Loucy (cell line): ENCODE data around the gene PSMD1.

ENCODE experiments used
- H2AFZ ChIP-seq: fragments of 200-600 bp; sonication (generic); 2 replicates; pipeline ENCODE4 v1.6.0; 2016; ENCODE audit warnings: antibody characterized with exemption, mild to moderate bottlenecking, low read length, moderate library complexity
- H3F3A ChIP-seq: fragments of 200-600 bp; 2 replicates; pipeline ENCODE4 v1.6.0; 2016; ENCODE audit warnings: antibody characterized with exemption, low read depth, mild to moderate bottlenecking
- H3K27me3 ChIP-seq: fragments of 200-600 bp; sonication (generic); 2 replicates; pipeline ENCODE4 v1.6.1; 2014; ENCODE audit warnings: low read length, mild to moderate bottlenecking; ENCODE audit not compliant: insufficient read depth, poor library complexity, severe bottlenecking
- H3K36me3 ChIP-seq: fragments of 200-600 bp; sonication (generic); 2 replicates; pipeline ENCODE4 v1.6.1; 2016; ENCODE audit warnings: low read length; ENCODE audit not compliant: insufficient read depth
- H3K4me1 ChIP-seq: fragments of 200-600 bp; sonication (generic); 2 replicates; pipeline ENCODE4 v1.5.1; 2014; ENCODE audit warnings: low read length, mild to moderate bottlenecking; ENCODE audit not compliant: insufficient read depth, poor library complexity, severe bottlenecking
- H3K4me2 ChIP-seq: fragments of 200-600 bp; sonication (generic); 2 replicates; pipeline ENCODE4 v1.6.0; 2014; ENCODE audit warnings: antibody characterized with exemption, low read length, low read depth, mild to moderate bottlenecking; ENCODE audit not compliant: poor library complexity, severe bottlenecking
- H3K4me3 ChIP-seq: fragments of 200-600 bp; sonication (generic); 2 replicates; pipeline ENCODE4 v1.5.1; 2014; ENCODE audit warnings: low read length, mild to moderate bottlenecking, mixed read lengths; ENCODE audit not compliant: poor library complexity, severe bottlenecking
- H3K79me2 ChIP-seq: fragments of 200-600 bp; sonication (generic); 2 replicates; pipeline ENCODE4 v1.6.1; 2014; ENCODE audit warnings: low read length; ENCODE audit not compliant: insufficient read depth
- H3K9ac ChIP-seq: fragments of 200-600 bp; sonication (generic); 2 replicates; pipeline ENCODE4 v1.6.0; 2014; ENCODE audit warnings: mild to moderate bottlenecking, low read depth, low read length, moderate library complexity; ENCODE audit not compliant: poor library complexity, severe bottlenecking
- H3K9me2 ChIP-seq: fragments of 200-600 bp; sonication (generic); replicated peaks from 2 replicates; pipeline ENCODE4 v1.6.1; 2016; ENCODE audit warnings: low read depth, low read length, mixed read lengths
- H3K9me3 ChIP-seq: fragments of 200-600 bp; sonication (generic); 2 replicates; pipeline ENCODE4 v1.6.1; 2014; ENCODE audit warnings: mild to moderate bottlenecking, antibody characterized with exemption, low read length, low read depth; ENCODE audit not compliant: insufficient read depth
- H4K20me1 ChIP-seq: fragments of 200-600 bp; sonication (generic); 2 replicates; pipeline ENCODE4 v1.6.0; 2014; ENCODE audit warnings: antibody characterized with exemption, low read length, mild to moderate bottlenecking; ENCODE audit not compliant: insufficient read depth, poor library complexity, severe bottlenecking
- EZH2phosphoT487 ChIP-seq: fragments of 200-600 bp; IDR thresholded peaks from 2 replicates; pipeline ENCODE4 v1.6.1; 2018; ENCODE audit warnings: antibody characterized with exemption, mild to moderate bottlenecking, moderate library complexity, borderline replicate concordance
- TF ChIP-seq, protein P1 (sequence below): fragments of 200-600 bp; sonication (generic); conservative IDR thresholded peaks from 2 replicates; pipeline ENCODE4 v1.5.1; 2014; ENCODE audit warnings: mild to moderate bottlenecking, antibody characterized with exemption, low read length

Gene PSMD1

DNA sequence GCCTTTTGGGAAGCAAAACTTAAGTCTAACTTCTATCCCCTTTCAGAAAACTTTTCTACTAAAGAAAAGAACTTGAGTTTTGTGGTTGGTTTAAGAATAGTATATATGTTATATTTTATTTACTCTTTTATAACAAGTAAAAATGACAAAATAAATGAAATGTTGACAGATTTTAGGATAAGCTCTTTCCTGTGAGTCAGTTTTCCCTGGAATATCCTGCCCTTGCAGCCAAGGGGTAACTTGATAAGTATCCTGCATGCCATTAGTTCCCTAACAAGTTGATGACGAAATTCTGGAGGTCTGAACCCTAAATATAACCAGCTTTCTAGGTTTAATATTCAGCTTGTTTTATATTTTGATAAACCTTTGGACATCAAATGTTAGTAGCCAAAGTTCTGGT lies 75.5 kb downstream of the PSMD1 start:
- Histone ChIP-seq H2AFZ (no peak overlapping the region), H3K9ac (no peak overlapping the region), H3K9me2 (no peaks in the 10 kb centered on the region), H3F3A (no peaks in the 10 kb centered on the region; the same call in 1 of the 2 replicates), H3K9me3 (no peaks in the 10 kb centered on the region), H3K4me2 (no peak overlapping the region), H3K27me3 (no peaks in the 10 kb centered on the region), H3K36me3 (no peaks in the 10 kb centered on the region), H3K79me2 (peaks cover 7% of the 10 kb centered on the region; the same call in 1 of the 2 replicates), H3K4me1 (no peaks in the 10 kb centered on the region), H4K20me1 (peaks cover 3% of the 10 kb centered on the region), H3K4me3 (no peak overlapping the region)
- no peak for TF ChIP-seq EZH2phosphoT487

DNA sequence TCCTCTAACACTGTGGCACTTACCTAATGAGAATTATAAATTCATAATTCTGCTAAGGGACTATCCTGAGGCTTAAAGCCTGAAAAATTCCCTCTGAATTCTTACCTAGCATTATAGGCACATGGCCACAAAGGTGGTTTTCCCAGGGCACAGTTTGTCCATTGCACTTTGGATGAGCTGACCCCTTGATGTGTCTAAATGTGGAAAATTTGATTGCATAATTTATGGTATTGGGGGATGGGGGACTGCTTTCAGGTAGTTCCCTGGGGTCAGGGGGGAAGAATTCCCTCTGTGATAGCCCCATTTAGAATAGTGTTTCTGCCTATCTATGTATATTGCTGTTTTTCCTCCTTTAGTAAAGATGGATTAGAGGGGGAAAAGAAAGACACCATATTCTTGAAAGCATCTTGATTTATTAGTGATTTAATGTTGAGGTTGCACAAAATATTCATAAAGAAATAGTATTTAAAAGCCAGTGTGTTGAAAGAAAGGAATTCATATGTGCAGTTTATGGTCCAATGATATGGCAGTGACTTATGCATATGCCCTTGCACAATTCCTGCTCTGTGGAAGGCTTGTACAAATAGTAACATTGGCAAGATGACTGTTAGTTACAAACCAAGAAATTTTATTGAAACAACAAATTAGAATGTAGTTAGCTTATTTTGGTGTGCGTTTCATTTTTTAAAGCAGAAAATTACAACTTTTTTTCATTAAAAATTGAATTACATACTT lies 76.9 kb downstream of the PSMD1 start:
- H3K79me2 ChIP-seq: peaks cover 7% of the 10 kb centered on the region; the same call in 1 of the 2 replicates
- H3F3A ChIP-seq: no peaks in the 10 kb centered on the region; the same call in 1 of the 2 replicates
- H3K36me3 ChIP-seq: no peaks in the 10 kb centered on the region

DNA sequence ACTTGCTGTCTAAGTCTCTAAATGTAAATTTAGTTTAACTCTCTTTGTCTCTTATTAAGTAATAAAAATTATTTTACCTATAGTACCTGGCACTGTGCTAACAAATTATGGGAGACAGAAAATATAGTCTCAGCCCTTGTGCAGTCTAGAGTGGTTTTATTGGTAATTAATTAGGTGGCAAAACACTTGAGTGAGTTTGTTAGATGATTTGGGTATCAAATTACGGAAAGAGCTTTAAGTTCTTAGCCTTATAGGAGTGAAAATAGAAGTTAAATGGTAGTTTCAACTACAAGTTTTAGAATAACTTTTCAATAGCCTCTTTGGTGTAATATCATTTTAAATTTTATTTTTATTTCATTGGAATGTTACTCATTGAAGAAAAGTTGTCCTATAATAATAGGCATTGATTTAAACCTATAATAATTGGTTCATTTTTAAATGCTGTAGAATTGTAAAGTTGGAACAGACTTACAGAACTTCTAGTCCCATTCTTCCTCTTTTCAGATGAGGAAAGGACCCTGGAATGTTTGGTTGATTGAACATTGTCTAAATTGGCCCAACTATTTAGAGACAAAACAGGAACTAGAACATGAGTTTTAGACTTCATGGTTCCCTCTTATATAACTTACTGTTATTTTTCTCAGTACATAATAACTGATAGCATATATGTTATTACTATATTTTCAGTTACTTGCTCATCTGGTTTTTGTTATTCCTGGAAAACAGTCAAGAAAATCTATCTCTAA lies 78.4 kb downstream of the PSMD1 start:
- Histone ChIP-seq H3K4me2 (no peak overlapping the region), H3K27me3 (no peaks in the 10 kb centered on the region), H3K4me3 (no peak overlapping the region), H3F3A (no peaks in the 10 kb centered on the region), H3K79me2 (peaks cover 7% of the 10 kb centered on the region; the same call in 1 of the 2 replicates), H3K9ac (no peak overlapping the region), H3K9me3 (no peaks in the 10 kb centered on the region), H2AFZ (no peak overlapping the region), H3K4me1 (no peaks in the 10 kb centered on the region), H3K9me2 (no peaks in the 10 kb centered on the region), H3K36me3 (peaks cover 10% of the 10 kb centered on the region; the same call in 1 of the 2 replicates), H4K20me1 (no peaks in the 10 kb centered on the region)
- no peak for TF ChIP-seq EZH2phosphoT487
- TF ChIP-seq, protein P1, sequence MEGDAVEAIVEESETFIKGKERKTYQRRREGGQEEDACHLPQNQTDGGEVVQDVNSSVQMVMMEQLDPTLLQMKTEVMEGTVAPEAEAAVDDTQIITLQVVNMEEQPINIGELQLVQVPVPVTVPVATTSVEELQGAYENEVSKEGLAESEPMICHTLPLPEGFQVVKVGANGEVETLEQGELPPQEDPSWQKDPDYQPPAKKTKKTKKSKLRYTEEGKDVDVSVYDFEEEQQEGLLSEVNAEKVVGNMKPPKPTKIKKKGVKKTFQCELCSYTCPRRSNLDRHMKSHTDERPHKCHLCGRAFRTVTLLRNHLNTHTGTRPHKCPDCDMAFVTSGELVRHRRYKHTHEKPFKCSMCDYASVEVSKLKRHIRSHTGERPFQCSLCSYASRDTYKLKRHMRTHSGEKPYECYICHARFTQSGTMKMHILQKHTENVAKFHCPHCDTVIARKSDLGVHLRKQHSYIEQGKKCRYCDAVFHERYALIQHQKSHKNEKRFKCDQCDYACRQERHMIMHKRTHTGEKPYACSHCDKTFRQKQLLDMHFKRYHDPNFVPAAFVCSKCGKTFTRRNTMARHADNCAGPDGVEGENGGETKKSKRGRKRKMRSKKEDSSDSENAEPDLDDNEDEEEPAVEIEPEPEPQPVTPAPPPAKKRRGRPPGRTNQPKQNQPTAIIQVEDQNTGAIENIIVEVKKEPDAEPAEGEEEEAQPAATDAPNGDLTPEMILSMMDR: no peak

More for the DNA sequence above, 76.9 kb downstream of the PSMD1 start:
- H4K20me1 ChIP-seq: peaks cover 3% of the 10 kb centered on the region
- TF ChIP-seq EZH2phosphoT487: no peak
- TF ChIP-seq, protein P1: no peak
- no peak overlapping the region for H3K9ac ChIP-seq
- no peaks in the 10 kb centered on the region for H3K4me1 ChIP-seq
- no peaks in the 10 kb centered on the region for H3K9me2 ChIP-seq
- H3K4me3 ChIP-seq: no peak overlapping the region
- H3K9me3 ChIP-seq: no peaks in the 10 kb centered on the region
- H2AFZ ChIP-seq: no peak overlapping the region
- no peak overlapping the region for H3K4me2 ChIP-seq
- no peaks in the 10 kb centered on the region for H3K27me3 ChIP-seq
